ENCODE measurements around the gene NEK4.

Gene NEK4

GRCh38 chr3:52788890-52789745, 18.4 kb upstream of the NEK4 start:
- DNase-seq (ENCODE audit: insufficient read length, low spot score) (no peak), FAIRE-seq (no peak)
- TF ChIP-seq CTCF (IDR thresholded peaks at IDR 0.05; ENCODE audit: insufficient read depth, missing control alignments), result no peak

GRCh38 chr3:52787672-52788625, 17.2 kb upstream of the NEK4 start:
- TF ChIP-seq CTCF (IDR thresholded peaks at IDR 0.05; ENCODE audit: insufficient read depth, missing control alignments), result no peak
- no peak for DNase-seq (ENCODE audit: insufficient read length, low spot score)
- no peak for FAIRE-seq

GRCh38 chr3:52787246-52787645, 16.5 kb upstream of the NEK4 start:
- DNase-seq (ENCODE audit: insufficient read length, low spot score), result no peak
- FAIRE-seq, result no peak
- TF ChIP-seq CTCF (IDR thresholded peaks at IDR 0.05; ENCODE audit: insufficient read depth, missing control alignments), result no peak

GRCh38 chr3:52786330-52787215, 15.8 kb upstream of the NEK4 start:
- DNase-seq (ENCODE audit: insufficient read length, low spot score) (no peak), FAIRE-seq (no peak)
- TF ChIP-seq CTCF (IDR thresholded peaks at IDR 0.05; ENCODE audit: insufficient read depth, missing control alignments), result no peak

GRCh38 chr3:52784931-52785590, 14.3 kb upstream of the NEK4 start:
- no peak for FAIRE-seq
- no peak for DNase-seq (ENCODE audit: insufficient read length, low spot score)
- TF ChIP-seq CTCF (IDR thresholded peaks at IDR 0.05; ENCODE audit: insufficient read depth, missing control alignments), result no peak

GRCh38 chr3:52784021-52784621, 13.4 kb upstream of the NEK4 start:
- no peak for TF ChIP-seq CTCF (IDR thresholded peaks at IDR 0.05; ENCODE audit: insufficient read depth, missing control alignments)
- no peak for FAIRE-seq

More at GRCh38 chr3:52784021-52784621, 13.4 kb upstream of the NEK4 start:
- DNase-seq (ENCODE audit: insufficient read length, low spot score), result no peak

Data from D721Med (cell line).